OCI-LY1 (cell line): ENCODE results near the gene PSMA4.
A peak's percentile ranks its signal among the peaks of the same experiment; 100 is the strongest.

Experiments used
- H2AFZ ChIP-seq: fragments of 200-600 bp; sonication (generic), shearing (Covaris generic); 2 replicates; pipeline ENCODE4 v1.6.0; 2014; ENCODE audit warnings: antibody characterized with exemption, mild to moderate bottlenecking, low read length
- H3F3A ChIP-seq: fragments of 200-600 bp; sonication (generic), shearing (Covaris generic); 2 replicates; pipeline ENCODE4 v1.6.0; 2014; ENCODE audit warnings: mild to moderate bottlenecking, antibody characterized with exemption, low read length, moderate library complexity; ENCODE audit not compliant: insufficient read depth
- H3K27ac ChIP-seq: fragments of 200-600 bp; sonication (generic); 2 replicates; pipeline ENCODE4 v1.5.1; 2014; ENCODE audit warnings: low read length, mixed run types, mild to moderate bottlenecking, low read depth; ENCODE audit not compliant: poor library complexity, severe bottlenecking
- H3K27me3 ChIP-seq: fragments of 200-600 bp; sonication (generic); 2 replicates; pipeline ENCODE4 v1.6.0; 2014; ENCODE audit warnings: antibody characterized with exemption, mild to moderate bottlenecking, low read length, moderate library complexity; ENCODE audit not compliant: insufficient read depth
- H3K36me3 ChIP-seq: fragments of 200-600 bp; sonication (generic); 2 replicates; pipeline ENCODE4 v1.6.1; 2014; ENCODE audit warnings: mild to moderate bottlenecking, antibody characterized with exemption, low read length, moderate library complexity, mixed read lengths; ENCODE audit not compliant: insufficient read depth
- H3K4me1 ChIP-seq: fragments of 200-600 bp; sonication (generic); 2 replicates; pipeline ENCODE4 v1.5.1; 2014; ENCODE audit warnings: mild to moderate bottlenecking, low read length, moderate library complexity; ENCODE audit not compliant: insufficient read depth, severe bottlenecking
- H3K4me2 ChIP-seq: fragments of 200-600 bp; sonication (generic), shearing (Covaris generic); 2 replicates; pipeline ENCODE4 v1.6.1; 2014; ENCODE audit warnings: low read length
- H3K4me3 ChIP-seq: fragments of 200-600 bp; sonication (generic); 2 replicates; pipeline ENCODE4 v1.5.1; 2014; ENCODE audit warnings: low read length, low read depth, mild to moderate bottlenecking, mixed read lengths; ENCODE audit not compliant: poor library complexity, severe bottlenecking
- H3K79me2 ChIP-seq: fragments of 200-600 bp; shearing (Covaris generic); 2 replicates; pipeline ENCODE4 v1.6.1; 2016; ENCODE audit warnings: mixed run types, low read length, mixed read lengths; ENCODE audit not compliant: insufficient read depth
- H3K9ac ChIP-seq: fragments of 200-600 bp; sonication (generic), shearing (Covaris generic); 2 replicates; pipeline ENCODE4 v1.6.1; 2014; ENCODE audit warnings: mild to moderate bottlenecking, low read length, mixed read lengths
- H3K9me2 ChIP-seq: fragments of 200-600 bp; sonication (generic), shearing (Covaris generic); 2 replicates; pipeline ENCODE4 v1.6.1; 2014; ENCODE audit warnings: low read depth, mild to moderate bottlenecking, low read length, mixed read lengths
- H3K9me3 ChIP-seq: fragments of 200-600 bp; shearing (Covaris generic); 2 replicates; pipeline ENCODE4 v1.6.1; 2014; ENCODE audit warnings: low read length, mixed read lengths
- H4K20me1 ChIP-seq: fragments of 200-600 bp; sonication (generic), shearing (Covaris generic); 2 replicates; pipeline ENCODE4 v1.6.0; 2016; ENCODE audit warnings: mild to moderate bottlenecking, low read length; ENCODE audit not compliant: insufficient read depth
- CTCF ChIP-seq: fragments of 200-600 bp; sonication (generic), shearing (Covaris generic); IDR thresholded peaks from 2 replicates; pipeline ENCODE4 v1.5.1; 2017; ENCODE audit warnings: mild to moderate bottlenecking, antibody characterized with exemption, low read length, moderate library complexity, mixed read lengths
- EZH2 ChIP-seq: fragments of 200-600 bp; sonication (generic), shearing (Covaris generic); IDR thresholded peaks from 2 replicates; pipeline ENCODE4 v1.8.0; 2017; ENCODE audit warnings: borderline replicate concordance, mixed run types, mild to moderate bottlenecking, antibody characterized with exemption, low read length, moderate library complexity, mixed read lengths

PSMA4 gene

GRCh38 chr15:78565097-78565950 is 25.1 kb downstream of the PSMA4 start, which contains the start of gene CHRNA5:
CHRNA5 (plus strand) TSS chr15:78565520; CDS start chr15:78565720, 200 bp downstream.
- Histone ChIP-seq H3K4me1 (peaks cover 19% of the 10 kb centered on the region), H3K9ac (peak within 1 kb of the TSS; percentile 44; the same call in 1 of the 2 replicates), H3K9me2 (no peaks in the 10 kb centered on the region), H3K36me3 (no peaks in the 10 kb centered on the region), H3K4me2 (peak within 1 kb of the TSS; percentile 63), H3K4me3 (peak within 1 kb of the TSS; percentile 61), H3K79me2 (no peaks in the 10 kb centered on the region), H2AFZ (no peak within 1 kb of the TSS), H3K27ac (no peak within 1 kb of the TSS), H3F3A (no peaks in the 10 kb centered on the region), H4K20me1 (no peaks in the 10 kb centered on the region), H3K9me3 (no peaks in the 10 kb centered on the region), H3K27me3 (no peaks in the 10 kb centered on the region; the same call in 1 of the 2 replicates)
- TF ChIP-seq CTCF (no peak), EZH2 (no peak)

- H3K79me2 ChIP-seq = no peaks in the 10 kb centered on the region
- no peaks in the 10 kb centered on the region for H3F3A ChIP-seq
- H3K9ac ChIP-seq = peak overlapping the region; percentile 44; the same call in 1 of the 2 replicates
- no peak overlapping the region for H3K27ac ChIP-seq
- H3K4me1 ChIP-seq = peaks cover 19% of the 10 kb centered on the region
- H3K9me2 ChIP-seq = no peaks in the 10 kb centered on the region
- no peaks in the 10 kb centered on the region for H3K36me3 ChIP-seq
- no peaks in the 10 kb centered on the region for H4K20me1 ChIP-seq
- peak overlapping the region; percentile 63 for H3K4me2 ChIP-seq
- TF ChIP-seq CTCF (no peak), EZH2 (no peak)
- H3K4me3 ChIP-seq = peak overlapping the region; percentile 61
- H3K9me3 ChIP-seq = no peaks in the 10 kb centered on the region
- no peaks in the 10 kb centered on the region; the same call in 1 of the 2 replicates for H3K27me3 ChIP-seq
- no peak overlapping the region for H2AFZ ChIP-seq
These were observed 25.9 kb downstream of the PSMA4 start for GRCh38 chr15:78565951-78566774.

GRCh38 chr15:78567531-78567930 is 27.3 kb downstream of the PSMA4 start:
- H3K9ac ChIP-seq = no peak overlapping the region

More at GRCh38 chr15:78567531-78567930, 27.3 kb downstream of the PSMA4 start:
- no peak overlapping the region for H3K4me2 ChIP-seq
- no peaks in the 10 kb centered on the region for H3K9me3 ChIP-seq
- H3K79me2 ChIP-seq = no peaks in the 10 kb centered on the region
- no peaks in the 10 kb centered on the region for H3K9me2 ChIP-seq
- TF ChIP-seq CTCF (no peak), EZH2 (no peak)
- H3K4me3 ChIP-seq = no peak overlapping the region
- no peaks in the 10 kb centered on the region for H3K36me3 ChIP-seq
- H3K4me1 ChIP-seq = peaks cover 19% of the 10 kb centered on the region
- no peak overlapping the region for H3K27ac ChIP-seq
- no peak overlapping the region for H2AFZ ChIP-seq
- no peaks in the 10 kb centered on the region for H3F3A ChIP-seq
- no peaks in the 10 kb centered on the region; the same call in 1 of the 2 replicates for H3K27me3 ChIP-seq
- H4K20me1 ChIP-seq = no peaks in the 10 kb centered on the region
